Left lung (tissue), 14 donors: Measurements from ENCODE around the gene MGRN1. TPM values are rescaled to one million over a fixed set of nuclear protein-coding genes. Genes with fewer than 3 reads are reported as not detected.

Experiments used
- ATAC-seq: fragments of 200-7000 bp; cut with Tn5 transposase; one replicate; pipeline ENCODE4 v1.9.1; 2020; ENCODE audit warnings: moderate library complexity
- DNase-seq, 4 donors: peaks; one replicate each; pipeline ENCODE4 v3.0.0-alpha.2; 2013 to 2020
- H3K27ac ChIP-seq, 2 donors: fragments of 200-600 bp; sonication (generic) in 1 of 2; one replicate each; pipeline versions ENCODE4 v1.5.0 to v1.8.0; 2020 to 2021
- H3K27me3 ChIP-seq, 2 donors: fragments of 200-600 bp; sonication (generic) in 1 of 2; one replicate each; pipeline versions ENCODE4 v1.5.0 to v1.8.0; 2020 to 2021
- H3K36me3 ChIP-seq, 2 donors: fragments of 200-600 bp; sonication (generic) in 1 of 2; one replicate each; pipeline versions ENCODE4 v1.5.0 to v1.8.0; 2020 to 2021
- H3K4me1 ChIP-seq, 2 donors: fragments of 200-600 bp; one replicate each; pipeline ENCODE4 v1.8.0; 2021
- H3K4me3 ChIP-seq, 2 donors: fragments of 200-600 bp; sonication (generic) in 1 of 2; one replicate each; pipeline versions ENCODE4 v1.5.0 to v1.8.0; 2020 to 2021; ENCODE audit warnings: mild to moderate bottlenecking in 1 of 2
- H3K9me3 ChIP-seq, 2 donors: fragments of 200-600 bp; sonication (generic) in 1 of 2; one replicate each; pipeline versions ENCODE4 v1.5.0 to v1.8.0; 2020 to 2021
- CTCF ChIP-seq, 2 donors: fragments of 200-600 bp; sonication (generic) in 1 of 2; IDR thresholded peaks; one replicate each; pipeline versions ENCODE4 v1.5.0 to v1.8.0; 2021; ENCODE audit warnings: antibody characterized with exemption in 2 of 2
- intact Hi-C, 2 donors: fragments of 100-400 bp; cut with DNase I; formaldehyde crosslinking; loops; one replicate each; pipeline versions ENCODE4 v1.11.2 to v1.14.2; 2022
- long read RNA-seq, 12 donors: library from polyadenylated mRNA in 2 of 12; unstranded in 2 of 12; transcript quantifications; one replicate each; pipeline ENCODE4 v2.0.0 and lab custom pipeline, GENCODE V29; 2019 to 2026
- polyA plus RNA-seq, 6 donors: library from polyadenylated mRNA; unstranded; fragments of 120-200 nt; gene quantifications; one replicate each; pipeline ENCODE4 v1.2.1, GENCODE V29; 2013; ENCODE audit not compliant: insufficient read length in 6 of 6
- total RNA-seq, 2 donors: library from RNA; stranded (reverse); fragmentation: NEBNext Ultra II Directional; extraction: Animal tissue kit (Norgen Biotek cat#: 25700); gene quantifications; one replicate each; pipeline ENCODE4 v1.2.1, GENCODE V29; 2021
- donor health status: DM: no; HTN: yes; CAD: no.
- donor health status: DM: no; HTN: no; CAD: no.

MGRN1 gene
- 10 to 100 TPM; 81.6 to 98.1 TPM for total RNA-seq
- polyA plus RNA-seq = 10 to 100 TPM; 56.9 to 82.9 (median 65.0) TPM
- long read RNA-seq, donor 1, full-length matches to known transcripts = 6 of 6 reads
- long read RNA-seq, donor 1, partial matches to known transcripts = 0 of 6 reads
- long read RNA-seq, donor 1, other reads (novel, unspliced or antisense) = 0 of 6 reads
- long read RNA-seq, donor 2, transcript MGRN1-201 (17 exons, 3,968 nt) = major isoform, 6 of 8 reads
- long read RNA-seq, donor 2, partial matches to known transcripts = 0 of 8 reads
- long read RNA-seq, donor 2, other reads (novel, unspliced or antisense) = 0 of 8 reads
- long read RNA-seq, donor 3, partial matches to known transcripts = 0 of 5 reads
- long read RNA-seq, donor 3, other reads (novel, unspliced or antisense) = 0 of 5 reads
- long read RNA-seq, donor 4, full-length matches to known transcripts = 1 of 9 reads
- long read RNA-seq, donor 4, partial matches to known transcripts = 4 of 9 reads
- long read RNA-seq, donor 4, other reads (novel, unspliced or antisense) = 4 of 9 reads
- long read RNA-seq, donor 5, full-length matches to known transcripts = 14 of 14 reads
- long read RNA-seq, donor 5, partial matches to known transcripts = 0 of 14 reads
- long read RNA-seq, donor 5, other reads (novel, unspliced or antisense) = 0 of 14 reads
- long read RNA-seq, donor 6, partial matches to known transcripts = 0 of 6 reads
- long read RNA-seq, donor 6, other reads (novel, unspliced or antisense) = 0 of 6 reads
- long read RNA-seq, donor 7, full-length matches to known transcripts = 5 of 37 reads
- long read RNA-seq, donor 7, partial matches to known transcripts = 32 of 37 reads
- long read RNA-seq, donor 7, other reads (novel, unspliced or antisense) = 0 of 37 reads
- long read RNA-seq, donor 8, full-length matches to known transcripts = 14 of 14 reads
- long read RNA-seq, donor 8, partial matches to known transcripts = 0 of 14 reads
- long read RNA-seq, donor 8, other reads (novel, unspliced or antisense) = 0 of 14 reads
- long read RNA-seq, donor 9 = 0 reads
- long read RNA-seq, donor 10, partial matches to known transcripts = 5 of 10 reads
- long read RNA-seq, donor 10, other reads (novel, unspliced or antisense) = 5 of 10 reads
- long read RNA-seq, donor 11 = 0 reads
- long read RNA-seq, donor 12, partial matches to known transcripts = 0 of 8 reads
- long read RNA-seq, donor 12, other reads (novel, unspliced or antisense) = 0 of 8 reads

DNA sequence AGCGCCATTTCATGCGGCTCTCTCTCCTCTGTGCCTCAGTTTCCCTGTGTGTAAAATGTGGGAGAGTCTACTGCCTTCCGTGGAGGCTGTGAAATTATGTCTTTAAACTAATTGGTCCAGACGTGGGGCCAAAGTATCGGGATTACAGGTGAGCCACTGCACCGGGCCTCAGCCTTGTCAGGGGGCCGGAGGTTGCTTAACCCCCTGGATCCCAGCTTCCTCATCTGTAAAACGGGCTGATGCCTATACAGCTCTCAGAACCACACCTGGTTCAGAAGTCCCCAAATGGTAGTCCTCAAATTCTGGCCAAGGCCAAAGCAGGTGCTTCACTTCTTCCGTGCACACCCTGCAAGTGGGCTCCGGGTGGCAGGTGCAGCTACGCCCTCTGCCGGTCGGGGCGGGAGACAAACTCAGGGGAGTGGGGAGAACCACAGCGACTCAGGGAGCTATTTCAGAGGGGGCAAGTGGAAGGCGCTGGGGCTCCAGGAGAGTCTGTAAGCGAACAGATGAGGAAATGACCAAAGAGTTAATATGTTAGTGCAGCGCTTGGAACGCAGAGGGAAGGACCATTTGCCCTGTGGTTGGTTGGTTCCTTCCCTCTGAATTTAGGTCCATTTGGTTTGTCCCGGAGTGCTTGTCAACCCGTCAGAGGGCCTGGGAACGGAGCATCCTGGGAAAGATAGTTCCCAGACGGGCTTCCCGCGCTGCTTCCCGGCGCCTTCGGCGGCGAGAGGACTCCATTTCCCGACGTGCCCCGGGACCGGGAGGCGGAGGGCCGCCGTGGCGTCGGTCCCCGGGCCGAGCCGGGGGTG is at the start of gene MGRN1:
TSS of gene MGRN1 (plus strand) at position 812 of the 812 bp plus-strand sequence. CDS start 135 bp downstream, outside the sequence.
- DNase-seq (peak; percentile 96 to 98 (median 98)), ATAC-seq (peak; percentile 98)
- TF ChIP-seq CTCF (IDR thresholded peaks at IDR 0.05) = peak; percentile 89
- Histone ChIP-seq H3K27me3 (no peaks in the 10 kb centered on the region), H3K9me3 (no peaks in the 10 kb centered on the region), H3K27ac (peak within 1 kb of the TSS; percentile 95 to 98), H3K4me1 (peaks cover 10 to 48% of the 10 kb centered on the region in 2 donors), H3K4me3 (peak within 1 kb of the TSS; percentile 96 to 99), H3K36me3 (no peaks in the 10 kb centered on the region)
- intact Hi-C loops = no loop called here

DNA sequence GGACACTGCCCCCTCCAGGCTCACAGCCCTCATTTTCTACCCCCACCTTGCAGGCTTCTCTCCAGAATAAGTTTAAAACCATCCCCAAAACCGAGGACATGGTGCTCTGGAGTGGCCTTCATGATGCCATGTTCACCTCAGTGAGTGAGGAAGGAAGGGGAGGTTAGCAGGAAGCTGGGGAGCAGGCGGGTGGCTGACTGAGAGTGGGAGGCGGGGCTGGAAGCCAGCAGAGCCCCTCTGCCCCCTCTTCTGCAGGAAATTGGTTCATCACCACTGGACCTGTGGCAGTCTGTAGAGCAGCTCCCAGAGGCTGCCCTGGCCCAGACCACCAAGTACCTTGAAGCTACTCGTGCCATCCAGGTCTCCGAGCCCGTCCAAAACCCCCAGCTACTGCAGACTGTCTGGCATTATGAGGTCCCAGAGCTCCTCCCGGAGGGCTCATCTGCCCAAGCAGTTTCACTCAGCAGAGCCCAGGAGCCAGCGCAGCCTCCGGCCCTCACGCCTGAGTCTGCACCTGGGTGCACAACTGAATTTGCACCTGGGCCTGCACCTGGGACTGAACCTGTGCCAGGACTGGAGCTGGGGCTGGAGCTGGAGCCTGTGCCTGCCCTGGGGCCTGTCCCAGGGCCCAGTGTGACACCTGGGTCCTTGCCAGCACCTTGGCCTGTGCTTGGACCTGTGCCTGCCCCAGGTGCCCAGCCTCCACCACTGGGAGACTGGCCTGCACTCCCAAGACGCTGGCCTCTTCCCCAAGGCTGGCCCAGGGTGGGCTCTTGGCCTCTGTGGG is 49.5 kb upstream of the MGRN1 start:
- DNase-seq (peak in 1 of 4 donors; percentile 16), ATAC-seq (no peak)

GRCh38 chr16:4576008-4576407 is 48.6 kb upstream of the MGRN1 start:
- peaks cover 0 to 7% of the 10 kb centered on the region in 2 donors for H3K4me1 ChIP-seq
- no peak overlapping the region for H3K27ac ChIP-seq
- DNase-seq = no peak
- no peak overlapping the region for H3K4me3 ChIP-seq
- no peaks in the 10 kb centered on the region for H3K27me3 ChIP-seq
- no peaks in the 10 kb centered on the region for H3K9me3 ChIP-seq
- no peaks in the 10 kb centered on the region for H3K36me3 ChIP-seq
- ATAC-seq = no peak
- intact Hi-C loops = no loop called here
- TF ChIP-seq CTCF (IDR thresholded peaks at IDR 0.05) = no peak

More for the DNA sequence above, 49.5 kb upstream of the MGRN1 start:
- no peak overlapping the region for H3K27ac ChIP-seq
- no peak for TF ChIP-seq CTCF (IDR thresholded peaks at IDR 0.05)
- H3K4me3 ChIP-seq = no peak overlapping the region
- intact Hi-C loops = no loop called here
- H3K36me3 ChIP-seq = no peaks in the 10 kb centered on the region
- no peaks in the 10 kb centered on the region for H3K9me3 ChIP-seq
- no peaks in the 10 kb centered on the region for H3K27me3 ChIP-seq
- H3K4me1 ChIP-seq = peaks cover 0 to 7% of the 10 kb centered on the region in 2 donors

- Histone ChIP-seq H3K27me3 (no peaks in the 10 kb centered on the region), H3K36me3 (no peaks in the 10 kb centered on the region), H3K27ac (no peak overlapping the region), H3K4me1 (peaks cover 0 to 7% of the 10 kb centered on the region in 2 donors), H3K4me3 (no peak overlapping the region), H3K9me3 (no peaks in the 10 kb centered on the region)
- TF ChIP-seq CTCF (IDR thresholded peaks at IDR 0.05) = no peak
- intact Hi-C loops = no loop called here
- no peak for ATAC-seq
- DNase-seq = no peak
Observed at GRCh38 chr16:4578961-4579530, 45.6 kb upstream of the MGRN1 start.
